Measurements from ENCODE around the gene RALGPS1.

The RALGPS1 gene

DNA sequence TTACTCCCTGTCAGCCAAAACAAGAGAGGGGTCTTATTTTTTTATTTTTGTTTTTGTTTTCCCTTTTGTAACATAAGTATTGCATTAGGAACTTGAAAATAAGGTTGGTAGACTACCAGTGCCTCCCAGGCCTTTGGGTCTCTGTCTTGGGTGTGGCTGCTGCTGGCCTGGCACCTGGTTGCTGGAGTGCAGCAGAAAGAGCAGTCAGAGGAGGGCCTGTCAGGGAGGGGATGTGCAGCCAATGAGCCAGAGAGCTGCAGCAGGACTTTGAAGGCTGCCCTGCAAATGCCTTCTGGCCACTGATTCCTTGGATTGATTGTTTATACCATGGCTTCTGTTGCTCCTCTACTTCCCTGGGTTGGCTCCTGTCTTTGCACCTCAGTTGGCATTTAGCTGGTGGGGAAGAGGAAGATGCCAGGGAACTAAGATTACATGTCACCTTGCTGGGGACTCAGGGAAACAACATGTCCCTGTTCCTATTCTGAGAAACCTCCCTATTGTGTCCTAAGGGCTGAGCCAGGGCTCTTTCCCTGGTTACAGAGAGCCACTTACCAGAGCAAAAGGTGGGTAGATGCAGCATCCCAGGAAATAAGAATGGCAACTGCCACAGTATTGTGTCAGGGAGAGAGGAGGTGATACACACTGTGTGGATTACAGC lies 141.3 kb downstream of the RALGPS1 start:
- no peak for DNase-seq

DNA sequence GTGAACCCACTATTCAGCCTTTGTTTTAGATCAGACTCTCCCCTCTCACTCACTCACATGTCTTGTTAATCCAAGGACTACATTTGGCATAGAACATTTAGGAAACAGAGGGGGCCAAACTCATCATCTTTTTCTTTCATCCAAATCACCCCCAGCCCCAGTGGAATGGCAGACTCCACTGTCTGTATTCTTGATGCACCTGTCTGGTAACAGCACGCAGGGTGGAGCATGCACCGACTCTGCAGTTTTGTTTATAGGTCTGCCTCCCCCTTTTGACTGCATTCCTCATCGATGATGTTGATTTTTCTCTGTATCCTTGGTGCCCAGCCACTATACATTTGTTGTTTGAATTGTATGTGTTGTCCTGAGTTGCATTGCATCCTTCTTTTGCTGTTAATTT lies 141.9 kb downstream of the RALGPS1 start:
- no peak for DNase-seq

DNA sequence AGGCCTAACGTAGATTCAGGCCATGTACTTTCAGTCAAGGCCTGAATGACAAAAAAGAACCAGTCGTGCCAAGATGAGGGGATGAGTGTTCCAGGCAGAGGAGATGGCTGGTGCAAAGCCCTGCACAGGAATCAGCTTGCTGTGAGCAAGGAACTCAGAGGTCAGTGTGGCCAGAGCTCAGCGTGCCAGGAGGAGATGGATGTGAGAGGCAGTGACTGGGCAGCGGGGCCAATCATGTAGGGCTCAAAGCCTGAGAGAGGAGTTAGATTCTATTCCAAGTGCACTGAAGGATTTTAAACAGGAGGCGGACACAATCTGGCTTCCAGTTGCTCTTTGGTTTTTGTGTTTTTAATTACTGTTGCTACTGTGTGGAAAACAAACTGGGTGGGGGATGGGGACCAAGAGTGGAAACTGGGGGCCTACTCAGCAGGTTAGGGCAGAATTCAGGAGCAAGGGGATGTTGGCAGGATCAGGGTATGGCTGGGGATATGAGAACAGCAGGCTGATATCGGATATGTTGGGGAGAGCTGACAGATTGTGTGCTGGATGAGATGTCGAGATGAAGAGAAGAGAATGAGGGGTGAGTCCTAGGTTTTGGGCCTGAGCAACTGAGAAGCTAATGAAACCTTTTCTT lies 143.5 kb downstream of the RALGPS1 start:
- DNase-seq, result no peak

DNA sequence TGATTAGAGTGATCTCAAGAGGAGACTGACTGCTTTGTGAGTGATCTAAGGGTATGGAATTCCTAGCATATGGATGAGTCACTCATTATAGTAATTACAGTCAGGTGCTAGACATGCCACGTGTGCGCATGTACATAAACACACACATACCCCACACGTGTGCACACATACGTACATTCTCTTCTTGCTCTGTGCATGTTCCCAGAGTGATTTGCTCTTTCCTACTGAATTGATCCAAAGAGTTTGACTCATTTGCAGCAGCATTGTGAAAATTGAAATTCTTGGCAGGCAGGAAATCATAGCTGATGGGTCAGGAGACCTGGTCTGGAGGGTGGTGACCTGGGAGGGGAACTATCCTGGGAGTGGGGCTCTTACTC lies 144.1 kb downstream of the RALGPS1 start:
- DNase-seq, result no peak

DNA sequence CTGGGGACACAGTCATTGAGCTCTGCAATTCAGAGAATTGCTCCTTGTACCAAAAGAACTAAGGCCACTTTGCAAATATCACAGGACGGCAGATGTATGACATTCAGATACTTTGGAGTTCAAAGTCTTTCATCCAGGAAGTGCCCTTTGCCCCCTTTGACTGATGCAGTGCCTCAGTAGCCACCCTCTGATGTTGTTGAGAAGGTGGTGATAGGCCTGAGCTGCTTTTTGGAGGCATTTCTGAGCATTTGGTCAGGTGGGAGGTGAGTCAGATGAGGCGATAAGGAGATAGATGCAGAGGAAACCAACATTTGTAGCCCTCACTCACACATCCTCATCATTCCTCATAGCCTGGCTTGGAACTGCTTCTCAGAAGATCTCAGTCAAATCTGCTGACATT lies 144.4 kb downstream of the RALGPS1 start:
- DNase-seq, result no peak

DNA sequence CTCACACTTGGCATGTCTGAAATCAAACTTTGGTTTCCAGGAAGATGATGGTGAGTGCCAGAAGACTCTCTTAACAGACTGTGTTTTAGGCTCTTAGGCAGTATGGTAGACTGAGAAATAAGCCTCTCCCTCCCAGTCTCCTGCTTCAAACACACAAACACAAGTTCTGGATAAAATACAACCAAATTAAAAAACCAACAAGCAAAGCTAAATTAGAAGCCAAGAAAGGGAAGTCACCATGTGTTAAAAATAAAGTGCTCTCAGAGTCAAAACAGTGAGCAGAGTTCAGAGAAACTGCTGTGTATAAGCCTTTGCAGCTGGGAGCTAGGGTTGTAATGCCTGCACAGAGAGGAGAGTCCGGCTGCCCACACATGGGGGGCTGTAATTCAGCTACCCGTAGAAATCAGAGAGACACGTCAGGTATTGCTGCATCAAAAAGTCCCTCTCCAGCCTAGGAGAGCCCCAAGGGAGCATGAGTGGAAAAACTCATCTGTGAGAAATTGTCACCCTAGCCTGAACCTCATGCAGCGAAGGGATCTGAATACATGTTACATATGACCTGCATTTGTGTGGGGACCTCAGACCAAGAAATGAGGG lies 145.3 kb downstream of the RALGPS1 start:
- no peak for DNase-seq

DNA sequence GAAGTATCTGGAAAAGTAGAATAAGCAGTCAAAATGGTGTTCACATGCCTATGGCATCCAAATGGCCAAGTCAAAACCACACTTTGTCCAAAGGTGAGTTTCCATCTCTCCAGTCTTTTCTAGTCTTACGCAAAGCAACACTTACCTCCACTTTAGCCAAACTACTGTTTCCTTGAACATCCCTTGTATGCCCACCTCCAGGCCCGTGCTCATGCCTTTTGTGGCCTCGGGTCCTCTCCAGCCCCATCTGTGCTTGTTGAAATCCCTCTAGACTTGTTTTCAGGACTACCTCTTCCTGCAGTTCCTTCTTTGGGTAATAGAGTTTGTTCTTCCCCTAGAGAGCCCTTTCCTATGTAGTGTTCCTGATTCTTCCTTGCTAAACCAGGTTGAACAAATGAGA lies 146.8 kb downstream of the RALGPS1 start:
- DNase-seq, result no peak

DNA sequence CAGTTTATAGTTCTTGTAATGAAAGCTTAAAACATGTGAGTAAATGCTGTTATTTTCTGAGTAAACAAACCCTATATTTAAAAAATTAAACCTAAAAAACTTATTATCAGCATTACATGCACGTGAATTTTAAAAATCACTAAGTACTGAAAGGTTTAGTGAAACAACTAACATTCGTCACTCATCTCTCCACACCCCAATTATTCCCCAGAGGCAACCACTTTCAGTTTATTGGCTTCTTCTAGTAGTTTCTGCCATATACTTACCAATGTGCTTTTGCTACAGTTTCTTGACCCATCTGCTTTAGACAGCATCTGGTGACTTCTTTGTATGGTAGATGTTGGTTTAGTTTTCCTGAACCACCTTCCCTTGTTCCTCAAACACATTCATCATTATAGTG lies 149.8 kb downstream of the RALGPS1 start:
- no peak for DNase-seq

DNA sequence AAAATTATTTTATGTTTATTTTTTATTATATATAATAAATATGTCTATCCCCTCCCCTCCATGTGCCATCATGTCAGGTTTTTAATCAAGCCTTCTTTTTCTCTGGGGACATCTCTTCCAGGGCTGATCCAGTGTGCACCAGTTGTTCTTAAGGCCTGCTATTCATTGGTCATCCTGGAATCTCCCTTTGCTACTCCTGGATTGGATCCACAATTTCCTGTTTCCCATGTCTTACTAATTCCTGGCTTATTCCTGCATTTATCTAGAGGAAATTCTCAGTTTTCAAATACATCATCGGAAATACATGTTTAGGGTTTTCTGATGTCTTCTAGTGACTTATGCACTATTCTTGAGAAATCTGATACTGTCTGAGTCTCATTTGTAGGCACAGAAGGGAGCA lies 151.0 kb downstream of the RALGPS1 start:
- no peak for DNase-seq

DNA sequence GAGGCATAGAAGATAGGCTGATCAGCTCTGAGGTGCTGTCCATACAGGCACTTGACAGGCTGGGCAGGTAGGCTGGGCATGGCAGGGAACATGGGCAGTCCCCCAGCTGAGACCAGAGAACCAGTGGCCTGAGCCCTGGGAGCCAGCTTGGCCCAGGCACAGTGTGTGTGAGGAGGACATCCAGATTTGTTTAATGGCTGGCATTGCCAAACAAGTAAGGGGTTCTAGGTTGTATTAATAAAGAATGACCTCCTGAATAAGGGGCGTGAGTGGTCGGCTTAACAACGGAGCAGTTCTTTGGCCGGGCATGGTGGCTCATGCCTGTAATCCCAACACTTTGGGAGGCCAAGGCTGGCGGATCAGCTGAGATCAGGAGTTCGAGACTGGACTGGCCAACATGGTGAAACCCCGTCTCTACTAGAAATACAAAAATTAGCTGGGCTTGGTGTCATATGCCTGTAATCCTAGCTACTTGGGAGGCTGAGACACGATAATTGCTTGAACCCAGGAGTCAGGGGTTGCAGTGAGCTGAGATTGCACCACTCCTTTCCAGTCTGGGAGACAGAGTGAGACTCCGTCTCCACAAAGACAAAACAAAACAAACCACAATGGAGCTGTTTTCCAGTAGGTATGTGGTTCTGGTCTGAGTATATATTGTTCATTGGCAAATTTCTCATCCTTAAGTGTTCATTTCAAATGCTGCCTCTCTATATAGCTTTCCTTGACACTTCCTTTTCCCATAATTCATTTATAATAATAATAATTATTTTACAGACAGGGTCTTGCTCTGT lies 151.7 kb downstream of the RALGPS1 start:
- DNase-seq, result no peak

DNA sequence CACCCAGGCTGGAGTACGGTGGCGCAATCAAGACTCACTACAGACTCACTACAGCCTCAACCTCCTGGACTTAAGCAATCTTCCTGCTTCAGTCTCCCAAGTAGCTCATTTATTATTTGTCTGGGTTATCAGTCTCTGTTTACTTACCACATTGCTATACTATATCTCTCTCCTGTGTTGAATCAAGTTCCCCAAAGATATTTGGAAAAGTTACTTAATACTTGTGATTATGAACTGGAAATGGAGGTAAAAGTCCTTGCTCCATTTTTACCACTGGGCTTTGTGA lies 152.2 kb downstream of the RALGPS1 start:
- no peak for DNase-seq

DNA sequence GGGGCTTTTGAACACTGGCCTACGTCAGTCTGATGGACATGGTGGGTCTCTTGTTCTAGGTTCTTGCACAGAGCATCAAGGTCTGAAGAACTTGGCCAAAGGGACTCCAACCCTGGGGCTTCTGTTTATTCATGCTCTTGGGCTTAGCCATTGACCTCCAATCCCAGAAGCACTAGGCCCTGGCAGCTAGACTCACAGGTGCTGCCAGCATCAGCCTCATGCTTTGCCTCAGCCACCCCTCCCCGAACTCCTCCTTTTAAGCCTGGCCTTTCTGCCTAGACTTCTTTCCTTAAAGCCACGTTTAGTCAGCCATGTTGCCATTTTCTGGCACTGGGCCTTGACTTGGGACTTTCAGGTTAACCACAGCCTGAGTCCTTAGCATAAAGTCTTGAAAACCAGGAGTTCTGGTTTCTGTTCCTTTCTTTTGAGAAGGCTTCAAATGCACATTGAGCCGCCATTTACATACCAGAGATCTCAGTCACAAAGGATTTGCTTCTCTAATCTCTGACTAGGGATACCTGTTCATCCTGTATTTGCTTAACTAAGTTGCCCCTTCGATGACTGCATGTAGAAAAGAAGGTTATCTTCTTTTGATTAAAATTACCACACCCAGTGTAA lies 153.1 kb downstream of the RALGPS1 start:
- no peak for DNase-seq

DNA sequence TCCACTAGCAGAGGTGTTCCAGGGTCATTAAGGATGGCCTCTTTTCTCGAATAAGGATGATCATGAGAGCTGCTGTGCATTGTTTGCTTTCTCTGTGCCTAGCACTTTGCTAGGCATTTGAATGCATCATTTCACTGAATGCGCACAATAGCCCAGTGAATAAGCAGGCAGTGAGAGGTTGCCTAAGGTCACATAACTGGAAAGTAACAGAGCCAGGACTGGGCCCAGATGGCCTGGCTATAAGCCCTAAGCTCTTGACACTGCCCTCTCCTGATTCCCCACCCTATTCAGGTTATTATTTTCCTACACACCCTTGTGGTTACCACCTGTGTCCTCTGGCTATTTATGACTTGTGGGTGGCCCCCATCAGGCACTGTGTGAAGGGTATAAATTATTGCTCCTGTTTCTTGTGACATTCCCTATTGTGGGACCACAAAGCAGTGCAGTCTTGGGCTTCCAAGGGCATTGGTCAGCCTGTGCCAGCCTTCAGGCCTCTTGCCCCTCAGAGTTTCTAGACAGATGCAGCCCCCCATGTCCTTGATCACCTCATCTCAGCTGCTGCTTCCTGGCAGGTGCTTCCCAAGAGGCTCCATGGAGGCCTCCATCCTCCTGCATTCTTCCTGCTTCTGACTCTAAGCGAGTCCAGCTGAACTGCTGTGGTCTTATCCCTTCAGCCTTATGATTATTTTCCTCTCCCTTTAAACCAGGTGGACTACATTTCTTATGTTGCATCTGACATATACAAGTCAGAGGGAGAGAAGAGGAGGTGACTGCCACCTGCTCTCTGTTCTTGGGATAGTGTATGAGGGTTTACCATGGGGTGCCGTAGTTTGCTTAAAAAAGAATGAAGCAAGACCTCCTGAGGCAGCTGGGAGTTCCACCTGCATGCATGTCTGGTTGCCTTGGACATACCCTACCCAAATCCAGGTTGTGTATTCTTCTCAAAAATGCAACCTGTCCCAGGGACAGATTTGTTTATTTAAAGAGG lies 160.3 kb downstream of the RALGPS1 start:
- no peak for DNase-seq

DNA sequence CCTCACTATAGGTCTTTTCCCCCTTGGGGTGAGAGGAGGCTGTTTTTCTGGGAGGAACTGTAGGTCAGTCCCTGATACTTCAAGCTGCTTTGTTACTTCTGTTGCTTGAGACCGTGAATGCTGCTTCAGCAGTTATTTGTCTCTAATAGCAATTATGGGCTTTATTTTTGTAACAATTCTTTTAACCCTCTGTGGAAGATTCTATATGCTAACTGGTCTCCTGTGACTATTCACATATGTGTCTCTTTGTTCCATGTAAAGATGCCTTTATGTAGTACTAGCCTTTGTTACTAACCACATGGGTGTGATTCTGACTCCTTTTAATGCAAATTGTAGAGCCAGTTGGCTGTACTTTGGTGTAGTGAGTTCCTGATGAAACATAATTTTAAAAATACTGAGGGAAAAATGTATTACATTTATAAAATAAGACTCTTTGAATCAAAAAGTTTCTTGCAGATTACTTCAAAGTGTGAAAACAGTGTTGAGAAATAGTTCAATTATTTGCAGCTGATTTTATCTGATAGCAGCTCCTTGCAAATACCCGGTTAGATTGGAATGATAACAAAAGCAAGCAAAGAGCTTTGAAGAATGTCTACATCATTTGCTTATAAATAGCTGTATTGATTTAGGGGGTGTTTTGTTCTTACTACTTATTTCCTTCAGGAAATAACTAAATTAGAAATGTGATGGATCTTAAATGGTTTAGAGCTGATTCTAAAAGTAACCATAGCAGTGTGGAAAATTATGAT lies 161.2 kb downstream of the RALGPS1 start:
- DNase-seq, result no peak

DNA sequence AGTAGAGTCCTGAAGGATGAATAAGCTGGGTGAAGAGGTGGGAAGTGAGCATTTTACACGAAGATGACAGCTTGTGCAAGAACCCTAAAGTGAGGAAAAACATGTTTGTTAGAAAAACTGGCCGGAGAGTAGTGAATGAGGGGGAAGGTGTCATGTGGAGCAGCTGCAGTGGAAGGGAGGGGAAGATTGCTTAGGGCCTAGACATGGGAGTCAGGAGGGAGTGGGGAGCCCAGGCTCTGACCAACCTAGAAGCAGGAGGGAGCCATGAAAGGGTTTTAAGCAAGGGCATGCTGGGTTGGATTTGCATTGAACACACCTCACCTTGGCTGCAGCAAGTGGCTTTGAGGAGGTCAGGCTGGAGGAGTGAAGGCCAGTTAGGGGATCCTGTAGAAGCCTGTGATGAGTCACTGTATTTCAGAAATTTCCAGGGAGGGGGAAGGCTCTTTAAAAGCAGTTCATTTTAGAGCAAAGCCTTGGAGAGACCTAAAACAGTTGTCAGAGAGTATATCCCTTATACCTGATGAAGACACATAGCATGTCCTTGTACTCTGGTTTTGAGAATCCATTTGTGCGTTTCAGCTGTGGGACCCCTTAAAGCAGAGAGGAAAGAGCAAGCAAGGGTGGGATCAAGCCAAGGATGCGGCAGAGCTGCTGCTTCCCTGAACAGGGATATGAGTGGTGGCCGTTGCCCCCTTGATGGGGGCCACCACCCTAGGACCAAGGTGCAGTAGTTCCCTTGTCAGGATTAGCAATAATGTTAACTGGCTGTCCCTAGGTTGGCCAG lies 162.5 kb downstream of the RALGPS1 start:
- no peak for DNase-seq

DNA sequence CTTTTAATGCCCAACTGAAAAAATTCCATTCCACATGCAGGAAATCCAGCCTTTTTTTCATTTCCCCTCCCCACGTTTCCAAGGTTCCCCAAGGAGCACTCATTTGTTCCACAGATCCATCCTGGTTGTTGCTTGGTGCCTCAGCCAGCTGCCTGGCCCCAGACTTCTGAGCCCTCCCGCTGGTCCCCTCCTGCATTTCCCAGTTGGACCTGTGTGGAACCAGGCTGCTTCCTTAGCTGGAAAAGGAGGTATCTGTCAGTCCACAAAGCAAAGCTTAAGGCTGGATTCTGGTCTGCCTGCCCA lies 163.0 kb downstream of the RALGPS1 start:
- DNase-seq, result no peak

DNA sequence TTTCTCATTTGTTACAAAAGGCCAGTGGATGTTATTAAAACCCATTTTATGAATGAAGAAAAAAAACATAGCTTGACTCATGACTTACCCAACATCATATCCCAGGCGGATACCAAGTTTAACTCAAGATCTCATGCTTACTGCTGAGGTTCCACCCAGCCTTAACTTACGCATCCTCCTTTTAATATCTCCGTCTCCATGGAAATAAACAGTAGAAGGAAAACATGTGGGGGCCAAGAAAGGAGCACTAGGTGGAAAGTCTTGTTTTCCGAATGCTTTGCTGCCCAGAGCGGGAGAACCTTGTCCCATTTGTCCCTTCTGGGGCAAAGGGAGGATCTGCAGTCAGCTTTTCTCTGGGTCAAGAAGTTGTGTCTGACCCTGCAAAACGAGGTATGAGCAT lies 163.8 kb downstream of the RALGPS1 start:
- DNase-seq, result no peak

DNA sequence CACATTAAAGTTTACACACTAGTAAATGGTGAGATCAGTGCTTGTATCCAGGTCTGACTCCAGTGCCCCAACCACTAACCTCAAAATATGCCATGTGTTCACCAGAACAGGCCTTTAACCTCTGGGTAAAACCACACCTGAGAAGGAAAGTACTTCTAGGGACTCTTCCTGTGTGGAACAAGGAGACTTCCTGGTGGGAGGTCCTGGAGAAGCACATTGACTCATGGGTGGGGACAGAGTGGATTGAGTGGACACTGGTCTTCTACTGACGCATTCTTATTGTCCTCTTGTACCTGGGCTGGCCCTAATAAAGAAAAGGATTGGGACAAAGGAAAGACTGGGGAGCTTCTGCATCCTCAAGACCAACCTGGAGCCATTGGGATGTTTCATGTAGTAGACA lies 164.4 kb downstream of the RALGPS1 start:
- DNase-seq, result no peak

DNA sequence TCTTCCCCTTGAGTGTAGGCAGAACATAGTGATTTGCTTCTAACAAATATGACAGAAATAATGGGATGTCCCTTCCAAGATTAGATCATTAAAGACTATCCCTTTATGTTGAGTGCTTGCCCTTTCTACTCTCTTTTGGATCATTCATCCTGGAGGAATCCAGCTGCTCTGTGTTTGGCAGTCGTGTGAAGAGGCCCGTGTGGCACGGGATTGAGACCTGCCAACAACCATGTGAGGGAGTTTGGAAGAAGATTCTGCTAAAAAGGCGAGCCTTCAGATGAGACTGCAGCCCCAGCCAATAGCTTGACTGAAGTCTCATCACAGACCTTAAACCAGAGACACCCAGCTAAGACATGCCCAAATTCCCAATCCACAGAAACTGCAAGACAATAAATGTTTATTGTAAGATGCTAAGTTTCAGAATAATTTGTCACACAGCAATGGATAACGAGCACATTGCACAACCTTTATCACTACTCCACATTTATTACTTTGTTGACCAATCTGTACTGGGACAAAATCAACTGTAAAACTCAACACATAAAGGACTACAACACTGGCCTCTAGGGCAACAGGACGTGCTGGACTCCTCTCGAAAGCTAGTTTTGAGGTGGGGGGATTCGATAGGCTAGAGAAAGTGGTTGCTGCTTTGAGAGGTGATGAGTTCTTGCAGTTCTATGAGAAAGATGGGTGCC lies 165.0 kb downstream of the RALGPS1 start:
- DNase-seq, result no peak

Data from cortex of kidney (tissue), 1 donor.